Gastrocnemius medialis (tissue), 4 donors: ENCODE results near the gene STMN1. TPM values are rescaled to one million over a fixed set of nuclear protein-coding genes. Genes with fewer than 3 reads are reported as not detected.

ENCODE experiments used
- ATAC-seq, 2 donors: fragments of 150-250 bp; one replicate each; pipeline ENCODE4 v1.9.1; 2016
- DNase-seq, 2 donors: peaks; one replicate each; pipeline ENCODE4 v3.0.0-alpha.2; 2019
- H3K27ac ChIP-seq, 4 donors: fragments of 200-600 bp; sonication (generic); 1 replicate in 1 of 4; 2 replicates in 3 of 4; pipeline ENCODE4 v1.5.1; 2016 to 2018; ENCODE audit warnings: mild to moderate bottlenecking in 2 of 4, moderate library complexity in 1 of 4
- H3K27me3 ChIP-seq, 3 donors: fragments of 200-600 bp; sonication (generic) in 2 of 3; 1 replicate in 1 of 3; 2 replicates in 2 of 3; pipeline versions ENCODE4 v1.5.1 to v1.6.0; 2016 to 2019; ENCODE audit warnings: mild to moderate bottlenecking in 1 of 3, moderate library complexity in 1 of 3
- H3K36me3 ChIP-seq, 2 donors: fragments of 200-600 bp; sonication (generic) in 1 of 2; one replicate each; pipeline ENCODE4 v1.5.1; 2017 to 2018
- H3K4me1 ChIP-seq, 2 donors: fragments of 200-600 bp; sonication (generic) in 1 of 2; one replicate each; pipeline ENCODE4 v1.5.1; 2016 to 2017; ENCODE audit warnings: mild to moderate bottlenecking in 2 of 2
- H3K4me3 ChIP-seq, 4 donors: fragments of 200-600 bp; sonication (generic) in 3 of 4; 1 replicate in 1 of 4; 2 replicates in 3 of 4; pipeline ENCODE4 v1.5.1; 2016 to 2019; ENCODE audit warnings: mild to moderate bottlenecking in 2 of 4
- H3K9me3 ChIP-seq, 3 donors: fragments of 200-600 bp; sonication (generic) in 2 of 3; 1 replicate in 1 of 3; 2 replicates in 2 of 3; pipeline ENCODE4 v1.5.1; 2016 to 2019
- POLR2A ChIP-seq, 2 donors: fragments of 450-650 bp; IDR thresholded peaks; one replicate each; pipeline ENCODE4 v1.6.1; 2017; ENCODE audit warnings: antibody characterized with exemption in 2 of 2, mild to moderate bottlenecking in 2 of 2, moderate library complexity in 2 of 2
- in situ Hi-C, 4 donors: fragments of 200-750 bp; cut with MboI; loops; one replicate each; pipeline versions ENCODE4 v1.15.0 to v1.8.0; 2017; ENCODE audit warnings: low sequenced_read_pairs in 4 of 4
- intact Hi-C: fragments of 100-400 bp; cut with DNase I; formaldehyde crosslinking; loops from one replicate; pipeline ENCODE4 v1.15.1; 2023; ENCODE audit warnings: low total_unique reads
- total RNA-seq, 4 donors: library from RNA; depleted of rRNA; stranded (reverse); fragments of >200 nt; gene quantifications; one replicate each; pipeline versions ENCODE4 v1.1.0 to v1.2.3, GENCODE V29; 2016
- TF ChIP-seq, protein P1 (sequence below), 5 experiments: fragments of 450-650 bp in 3 of 5; fragments of 200-600 bp in 2 of 5; sonication (generic) in 2 of 5; IDR thresholded peaks in 4 of 5; conservative IDR thresholded peaks in 1 of 5; 1 replicate in 4 of 5; 2 replicates in 1 of 5; pipeline ENCODE4 v1.5.1; 2016 to 2019; ENCODE audit warnings: antibody characterized with exemption in 5 of 5, mild to moderate bottlenecking in 3 of 5, moderate library complexity in 3 of 5

STMN1 gene
- total RNA-seq, 4 donors from 2014 or later, result 4.7 to 20.7 (median 13.7) TPM

DNA sequence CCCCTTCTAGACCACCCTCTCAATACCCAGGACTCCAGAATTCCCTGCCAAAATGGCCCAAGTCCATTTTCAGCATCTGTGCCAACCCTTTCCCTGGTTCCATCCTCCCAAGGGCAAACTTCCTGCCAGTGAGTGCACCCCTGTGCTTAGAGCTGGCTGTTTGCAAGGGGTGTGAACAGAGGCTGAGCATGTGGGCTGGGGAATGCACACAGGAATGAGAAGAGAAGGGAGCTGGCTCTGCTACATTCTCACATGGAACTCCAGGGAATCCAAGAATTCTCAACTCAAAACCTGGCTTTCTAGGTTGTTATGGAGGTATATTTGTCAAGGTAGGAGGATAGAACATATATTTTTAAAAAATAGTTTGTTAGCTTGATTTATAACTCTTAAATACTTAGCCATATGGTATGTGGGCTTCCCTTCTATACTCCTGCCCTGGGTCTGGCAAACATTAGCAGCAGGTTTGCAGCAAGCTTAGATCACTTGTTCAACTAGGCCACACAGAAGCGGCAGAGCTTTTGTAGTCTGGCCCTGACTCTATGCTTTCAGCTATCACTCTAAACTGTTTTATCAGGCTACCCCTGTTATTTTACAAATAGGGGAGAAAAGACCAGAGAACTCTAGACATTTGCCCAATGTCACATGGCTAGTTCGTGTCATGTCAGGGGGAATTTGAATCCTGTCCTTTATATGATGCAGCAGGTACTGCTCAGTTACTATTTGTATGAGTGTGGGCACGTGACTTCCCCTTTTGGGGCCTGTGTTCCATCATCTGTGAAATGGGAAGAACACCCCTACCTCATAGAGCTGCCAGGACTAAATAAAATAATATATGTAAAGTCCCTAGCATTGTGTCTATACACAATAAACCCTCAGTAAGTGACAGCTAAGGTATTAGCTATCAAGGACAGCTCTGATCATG lies 8.1 kb upstream of the STMN1 start:
- Histone ChIP-seq H3K27me3 (no peaks in the 10 kb centered on the region), H3K4me3 (no peak overlapping the region), H3K27ac (no peak overlapping the region), H3K4me1 (no peaks in the 10 kb centered on the region), H3K9me3 (no peaks in the 10 kb centered on the region), H3K36me3 (no peaks in the 10 kb centered on the region)
- in situ Hi-C loops, result no loop called here
- TF ChIP-seq POLR2A (IDR thresholded peaks at IDR 0.05), result no peak
- TF ChIP-seq, protein P1, sequence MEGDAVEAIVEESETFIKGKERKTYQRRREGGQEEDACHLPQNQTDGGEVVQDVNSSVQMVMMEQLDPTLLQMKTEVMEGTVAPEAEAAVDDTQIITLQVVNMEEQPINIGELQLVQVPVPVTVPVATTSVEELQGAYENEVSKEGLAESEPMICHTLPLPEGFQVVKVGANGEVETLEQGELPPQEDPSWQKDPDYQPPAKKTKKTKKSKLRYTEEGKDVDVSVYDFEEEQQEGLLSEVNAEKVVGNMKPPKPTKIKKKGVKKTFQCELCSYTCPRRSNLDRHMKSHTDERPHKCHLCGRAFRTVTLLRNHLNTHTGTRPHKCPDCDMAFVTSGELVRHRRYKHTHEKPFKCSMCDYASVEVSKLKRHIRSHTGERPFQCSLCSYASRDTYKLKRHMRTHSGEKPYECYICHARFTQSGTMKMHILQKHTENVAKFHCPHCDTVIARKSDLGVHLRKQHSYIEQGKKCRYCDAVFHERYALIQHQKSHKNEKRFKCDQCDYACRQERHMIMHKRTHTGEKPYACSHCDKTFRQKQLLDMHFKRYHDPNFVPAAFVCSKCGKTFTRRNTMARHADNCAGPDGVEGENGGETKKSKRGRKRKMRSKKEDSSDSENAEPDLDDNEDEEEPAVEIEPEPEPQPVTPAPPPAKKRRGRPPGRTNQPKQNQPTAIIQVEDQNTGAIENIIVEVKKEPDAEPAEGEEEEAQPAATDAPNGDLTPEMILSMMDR (IDR thresholded peaks at IDR 0.05 in 4 of 5, conservative IDR thresholded peaks at IDR 0.05 in 1 of 5), result no peak
- intact Hi-C loops, result no loop called here
- no peak for ATAC-seq
- DNase-seq, result no peak

DNA sequence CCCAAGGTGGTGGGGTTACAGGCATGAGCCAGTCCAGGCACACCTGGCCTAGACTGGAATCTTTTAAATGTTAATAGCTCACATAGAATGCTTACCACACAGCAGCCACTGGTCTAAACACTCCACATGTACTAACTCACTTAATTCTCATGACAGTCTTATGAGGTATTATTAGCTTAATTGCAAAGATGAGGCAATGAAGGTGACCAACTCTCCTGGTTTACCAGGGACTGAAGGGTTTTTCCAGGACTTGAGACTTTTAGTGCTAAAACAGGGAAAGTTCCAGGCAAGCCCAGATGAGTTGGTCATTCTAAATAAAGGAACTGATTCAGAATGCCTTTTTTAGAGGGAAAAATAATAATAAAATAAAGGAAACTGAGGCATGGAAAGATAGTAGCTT lies 7.0 kb upstream of the STMN1 start:
- Histone ChIP-seq H3K27ac (no peak overlapping the region), H3K27me3 (no peaks in the 10 kb centered on the region), H3K4me1 (no peaks in the 10 kb centered on the region), H3K36me3 (no peaks in the 10 kb centered on the region), H3K9me3 (no peaks in the 10 kb centered on the region), H3K4me3 (no peak overlapping the region)
- DNase-seq, result no peak
- intact Hi-C loops (no loop called here), in situ Hi-C loops (no loop called here)
- ATAC-seq, result no peak
- TF ChIP-seq, protein P1 (IDR thresholded peaks at IDR 0.05 in 4 of 5, conservative IDR thresholded peaks at IDR 0.05 in 1 of 5), result no peak

DNA sequence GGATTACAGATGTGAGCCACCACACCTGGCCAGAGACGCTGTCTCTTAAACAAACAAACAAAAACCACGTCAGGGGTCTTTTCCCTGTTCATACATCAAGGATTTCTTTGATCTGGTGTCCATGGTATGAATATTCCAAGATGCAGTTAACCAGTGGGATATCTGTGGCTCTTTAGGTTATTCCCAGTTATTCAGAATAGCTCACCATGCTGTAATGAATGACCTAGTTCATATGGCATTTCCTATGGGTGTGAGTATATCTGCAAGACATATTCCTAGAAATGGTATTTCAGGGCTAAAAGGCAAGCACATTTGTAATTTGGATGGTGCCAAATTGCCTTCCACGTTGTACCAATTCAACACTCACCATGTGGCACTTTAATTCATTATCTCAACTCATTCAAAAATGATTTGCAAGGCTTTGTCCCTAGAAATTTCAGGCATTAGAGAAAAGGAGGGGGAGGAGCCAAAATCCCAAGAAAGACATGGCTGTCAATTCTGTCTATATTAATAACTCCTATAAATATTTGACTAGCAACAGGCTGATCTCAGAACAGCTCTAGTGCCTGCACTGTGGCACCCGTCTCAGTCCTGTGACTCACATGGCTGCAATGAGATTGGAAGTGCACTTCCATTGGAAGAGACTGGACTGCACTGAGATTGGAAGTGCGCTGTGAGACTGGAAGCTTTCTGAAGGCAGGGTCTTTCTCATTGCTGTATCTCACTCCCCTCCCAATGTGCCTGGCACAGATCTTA lies 6.0 kb upstream of the STMN1 start:
- intact Hi-C loops, result no loop called here
- no peak for TF ChIP-seq POLR2A (IDR thresholded peaks at IDR 0.05)
- TF ChIP-seq, protein P1 (IDR thresholded peaks at IDR 0.05 in 4 of 5, conservative IDR thresholded peaks at IDR 0.05 in 1 of 5), result no peak
- in situ Hi-C loops, result no loop called here
- Histone ChIP-seq H3K36me3 (no peaks in the 10 kb centered on the region), H3K4me1 (no peaks in the 10 kb centered on the region), H3K27ac (no peak overlapping the region), H3K4me3 (no peak overlapping the region), H3K9me3 (no peaks in the 10 kb centered on the region), H3K27me3 (no peaks in the 10 kb centered on the region)
- no peak for ATAC-seq
- no peak for DNase-seq

DNA sequence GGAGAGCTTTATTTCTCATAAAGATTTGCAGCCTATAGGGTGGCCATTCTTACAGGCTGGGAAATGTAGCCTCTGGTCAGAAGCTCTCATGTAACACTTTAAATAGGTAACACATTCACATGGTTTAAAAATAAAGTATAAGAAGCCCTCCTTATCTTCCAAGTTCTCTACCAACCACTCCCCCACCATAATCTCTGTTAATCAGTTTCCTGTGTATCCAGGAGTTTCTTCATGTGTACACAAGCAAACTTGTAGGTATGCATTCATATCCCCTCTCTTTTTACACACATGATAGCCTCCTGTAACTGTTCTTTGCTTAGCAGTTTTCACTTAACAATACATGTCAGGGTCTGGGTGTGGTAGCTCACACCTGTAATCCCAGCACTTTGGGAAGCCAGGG lies 4.9 kb upstream of the STMN1 start:
- in situ Hi-C loops, result no loop called here
- Histone ChIP-seq H3K9me3 (no peaks in the 10 kb centered on the region), H3K4me3 (no peak overlapping the region), H3K27ac (no peak overlapping the region), H3K27me3 (no peaks in the 10 kb centered on the region), H3K36me3 (no peaks in the 10 kb centered on the region), H3K4me1 (no peaks in the 10 kb centered on the region)
- intact Hi-C loops, result no loop called here
- TF ChIP-seq POLR2A (IDR thresholded peaks at IDR 0.05), result no peak
- TF ChIP-seq, protein P1 (IDR thresholded peaks at IDR 0.05 in 4 of 5, conservative IDR thresholded peaks at IDR 0.05 in 1 of 5), result no peak
- DNase-seq (no peak), ATAC-seq (no peak)
